ENCODE measurements around the gene ILKAP.
"Not testable (repeated sequence)": the region's sequence is repeated elsewhere in the genome, so short reads cannot be mapped to it uniquely, and the experiment has no call there.

Gene ILKAP

DNA sequence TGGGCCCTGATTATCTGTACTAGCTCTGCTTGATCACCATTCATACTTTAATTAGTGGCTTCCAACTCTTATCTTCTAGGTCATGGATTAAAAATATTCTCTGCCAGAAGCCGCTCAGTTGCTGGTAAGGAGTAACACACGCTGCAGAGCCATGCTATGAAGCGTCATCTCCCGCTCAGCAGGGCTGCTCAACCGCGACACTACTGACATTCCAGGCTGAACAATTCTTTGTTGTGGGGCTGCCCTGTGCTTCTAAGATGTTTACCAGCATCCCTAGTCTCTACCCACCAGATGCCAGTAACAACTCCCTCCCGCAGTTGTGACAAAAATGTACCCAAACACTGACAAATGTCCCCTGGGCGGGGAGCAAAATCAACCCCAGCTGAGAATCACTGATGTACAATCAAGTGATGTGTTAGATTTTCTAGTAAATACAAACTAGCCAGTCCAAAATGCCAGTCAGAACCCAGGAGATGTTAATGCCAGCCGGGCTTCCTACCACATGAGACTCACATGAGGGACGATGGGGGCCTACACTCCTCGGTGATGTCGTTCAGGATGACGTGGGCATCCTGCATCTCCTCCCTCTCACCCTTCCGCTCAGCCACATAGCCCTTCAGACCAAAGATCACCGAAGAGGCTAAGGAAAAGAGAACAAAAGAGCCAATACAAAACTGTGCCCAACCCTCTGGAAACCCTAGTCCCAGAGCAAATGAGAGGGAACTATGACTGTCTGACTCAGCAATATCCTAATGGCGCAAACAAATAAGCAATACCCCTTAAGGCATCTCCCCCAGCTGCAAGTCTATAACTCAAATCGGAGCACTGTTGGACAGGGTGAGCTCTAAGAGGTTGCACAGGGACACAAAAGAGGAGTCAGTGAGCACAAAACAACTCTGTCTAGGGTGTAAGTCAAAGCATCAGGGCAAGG lies 15.6 kb downstream of the ILKAP start:
- DNase-seq, result no peak

DNA sequence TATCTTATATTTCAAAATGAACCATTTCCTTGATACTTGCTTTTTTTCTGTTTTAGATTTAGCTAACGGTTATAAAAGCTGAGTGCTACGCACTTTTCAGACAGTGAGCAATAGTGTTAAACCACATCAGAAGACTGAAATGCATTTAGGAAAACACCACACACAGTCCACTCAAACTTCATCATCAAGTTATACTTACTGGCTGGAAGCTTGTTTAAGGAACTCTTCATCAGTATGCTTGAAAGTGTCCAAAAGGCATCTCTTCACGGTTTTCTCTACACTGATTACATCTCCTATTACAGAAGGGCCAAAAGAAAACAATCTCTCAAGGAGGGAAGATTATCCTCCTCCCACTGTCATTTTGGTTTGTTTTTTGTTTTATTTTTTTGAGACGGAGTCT lies 19.7 kb downstream of the ILKAP start:
- DNase-seq, result no peak

DNA sequence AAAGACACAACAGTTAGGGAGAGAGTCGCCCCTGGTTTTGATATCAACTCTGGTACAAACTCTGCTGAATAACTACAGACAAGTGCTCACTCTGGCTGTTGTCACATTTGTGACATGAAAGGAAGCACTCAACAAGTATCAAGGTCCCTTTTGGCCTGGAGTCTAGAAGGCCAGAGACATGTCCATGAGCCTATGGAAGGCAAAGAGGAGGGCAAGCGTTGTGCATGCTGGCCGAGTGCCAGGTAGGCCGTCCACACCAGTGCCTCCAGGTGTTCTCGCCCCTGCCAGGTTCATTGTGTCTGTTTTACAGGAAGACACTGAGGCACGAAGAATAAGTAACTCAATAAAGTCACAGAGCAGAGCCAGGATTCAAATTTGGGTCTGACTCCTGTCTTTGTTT lies 21.1 kb downstream of the ILKAP start:
- DNase-seq, result no peak

DNA sequence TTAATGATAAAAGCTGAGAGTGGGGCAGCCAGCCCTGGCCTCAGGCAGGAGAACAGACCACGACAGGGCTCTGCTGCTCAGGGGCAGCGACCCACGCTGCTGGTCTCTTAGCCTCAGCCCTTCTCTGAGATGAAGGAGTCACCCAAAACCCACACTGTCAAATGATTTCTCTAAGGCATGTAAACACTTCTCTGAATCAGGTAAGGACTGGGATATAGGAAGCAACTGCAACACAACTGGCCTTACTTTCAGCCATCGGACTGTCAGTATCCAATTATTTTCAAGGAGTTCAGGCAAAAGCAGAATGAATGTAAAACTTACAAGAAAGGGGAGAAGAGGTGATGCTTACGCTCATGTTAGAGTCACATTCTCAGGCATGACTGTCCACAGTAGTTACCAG lies 22.9 kb downstream of the ILKAP start:
- no peak for DNase-seq

DNA sequence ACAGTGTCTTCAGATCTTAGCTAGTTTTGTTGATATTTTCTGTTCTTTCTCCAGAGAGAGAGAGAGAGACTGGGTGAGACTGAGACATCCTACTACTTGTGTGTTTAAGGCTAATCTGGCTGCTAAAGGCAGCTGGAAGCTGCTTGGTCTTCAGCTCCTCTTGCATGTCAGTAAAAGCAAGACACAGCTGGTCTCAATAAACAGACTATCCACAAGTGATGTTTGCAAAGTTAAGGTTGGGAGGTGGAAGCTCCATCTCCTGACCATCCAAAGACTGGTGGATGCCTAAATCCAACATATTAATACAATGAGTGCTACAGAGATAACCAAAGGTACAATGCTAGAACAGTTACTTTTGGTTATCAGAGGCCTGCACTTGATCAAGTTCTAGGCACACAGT lies 26.9 kb downstream of the ILKAP start:
- no peak for DNase-seq

DNA sequence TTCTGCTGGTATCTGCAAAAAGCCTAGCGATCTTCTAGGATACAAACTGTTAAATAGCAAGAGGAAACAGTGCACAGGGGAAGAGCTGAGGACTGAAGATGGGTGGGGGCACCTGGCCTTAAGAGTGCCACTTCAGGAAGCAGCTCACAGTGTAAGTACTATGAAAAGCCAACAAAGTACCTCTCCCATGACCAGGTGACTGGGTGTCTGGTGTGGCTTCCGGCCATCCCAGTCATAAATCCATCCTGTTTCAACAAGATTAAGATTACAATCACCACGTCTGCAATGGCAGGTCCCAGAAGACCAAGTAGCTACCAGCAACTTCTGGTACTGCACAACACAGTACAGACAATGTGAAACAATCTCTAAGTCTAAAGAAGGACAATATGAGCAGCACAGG lies 28.8 kb downstream of the ILKAP start:
- no peak for DNase-seq

DNA sequence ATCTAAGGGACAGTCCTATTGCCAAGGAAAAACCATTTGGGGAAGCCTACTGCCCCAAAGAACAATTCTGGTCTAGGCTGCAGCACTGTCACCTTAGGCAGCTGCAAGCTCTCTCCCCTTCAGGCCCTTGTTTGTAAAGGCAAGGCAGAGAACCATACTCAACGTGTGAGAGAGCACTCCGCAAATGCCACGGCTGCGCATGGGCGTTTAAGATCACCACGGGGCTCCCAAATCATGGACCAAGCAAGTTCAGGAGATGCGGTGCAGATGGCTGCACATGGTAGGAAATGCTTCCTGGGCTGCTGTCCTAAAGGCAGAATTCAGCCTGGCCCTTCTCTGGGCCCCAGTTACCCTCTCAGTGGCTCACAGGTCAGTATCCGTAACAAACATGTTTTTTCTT lies 29.2 kb downstream of the ILKAP start:
- no peak for DNase-seq

DNA sequence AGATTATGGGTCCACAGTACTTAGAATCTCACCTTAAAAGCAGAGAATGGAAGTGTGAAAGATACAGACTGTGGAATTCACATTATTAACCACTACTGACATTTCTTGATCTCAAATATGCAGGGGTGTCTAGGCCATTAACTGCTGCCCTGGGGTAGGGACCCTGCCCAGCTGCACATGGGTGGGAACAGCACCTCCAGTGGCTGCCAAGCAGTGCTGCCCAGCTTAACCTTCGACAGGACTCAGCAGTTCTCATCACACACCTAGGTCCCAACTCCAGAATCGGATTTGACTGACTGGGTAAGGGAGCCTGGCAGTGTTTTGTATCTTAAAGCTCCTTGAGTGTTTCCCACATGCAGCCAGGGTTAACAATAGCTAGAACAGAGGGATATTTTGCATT lies 29.8 kb downstream of the ILKAP start:
- no peak for DNase-seq

DNA sequence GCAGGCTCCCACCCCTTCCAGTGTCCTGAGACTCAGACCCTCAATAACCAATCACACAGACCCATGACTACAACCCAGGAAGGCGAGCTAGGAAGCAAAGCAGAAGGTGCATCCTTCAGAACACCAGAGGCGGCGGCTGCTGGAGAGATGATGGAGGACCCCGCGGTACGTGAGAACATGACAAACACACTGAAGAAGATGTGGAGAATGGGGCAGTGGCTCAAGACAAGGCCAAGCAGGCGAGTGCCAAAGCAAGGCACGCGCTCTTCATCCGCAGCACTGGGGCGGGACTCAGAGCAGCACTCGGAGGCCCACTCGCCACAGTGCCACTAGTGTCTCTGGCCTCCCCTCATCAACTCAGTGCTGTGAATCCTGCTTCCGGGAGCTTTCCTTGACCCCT lies 31.1 kb downstream of the ILKAP start:
- no peak for DNase-seq

DNA sequence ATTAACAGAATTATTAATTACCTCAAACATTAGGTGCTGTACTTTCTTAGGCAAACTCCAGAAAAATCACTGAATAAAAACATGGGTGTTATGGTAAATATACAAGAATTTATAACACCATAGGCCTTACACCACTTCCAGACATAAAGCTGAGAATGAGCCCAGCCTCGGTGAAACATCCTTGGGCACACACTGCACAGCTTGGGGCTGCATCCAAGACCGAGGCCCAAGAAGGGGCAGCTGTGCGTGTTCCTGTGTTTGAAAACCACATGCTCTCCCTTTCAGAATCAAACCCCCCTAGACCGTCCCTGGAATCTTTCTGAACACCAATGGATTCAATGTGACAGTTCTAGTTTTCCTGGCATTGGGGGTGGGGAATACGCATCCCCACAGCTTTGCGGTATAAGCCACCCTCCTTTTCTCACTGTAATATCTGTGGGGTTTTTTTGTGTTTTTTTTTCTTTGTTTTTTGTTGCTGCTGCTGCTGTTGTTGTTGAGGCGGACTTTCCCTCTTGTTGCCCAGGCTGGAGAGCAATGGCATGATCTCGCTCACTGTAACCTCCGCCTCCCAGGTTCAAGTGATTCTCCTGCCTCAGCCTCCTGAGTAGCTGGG lies 31.8 kb downstream of the ILKAP start:
- no peak for DNase-seq

DNA sequence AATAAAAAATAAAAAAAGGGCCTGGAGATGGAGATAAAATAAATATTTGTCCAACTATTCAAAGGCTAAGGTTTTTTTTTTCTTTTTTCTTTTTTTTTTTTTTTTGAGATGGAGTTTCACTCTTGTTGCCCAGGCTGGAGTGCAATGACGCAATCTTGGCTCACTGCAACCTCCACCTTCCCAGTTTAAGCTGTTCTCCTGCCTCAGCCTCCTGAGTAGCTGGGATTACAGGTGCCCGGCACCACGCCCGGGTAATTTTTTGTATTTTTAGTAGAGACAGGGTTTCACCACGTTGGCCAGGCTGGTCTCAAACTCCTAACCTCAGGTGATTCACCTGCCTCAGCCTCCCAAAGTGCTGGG lies 32.4 kb downstream of the ILKAP start:
- not testable (repeated sequence) for DNase-seq

DNA sequence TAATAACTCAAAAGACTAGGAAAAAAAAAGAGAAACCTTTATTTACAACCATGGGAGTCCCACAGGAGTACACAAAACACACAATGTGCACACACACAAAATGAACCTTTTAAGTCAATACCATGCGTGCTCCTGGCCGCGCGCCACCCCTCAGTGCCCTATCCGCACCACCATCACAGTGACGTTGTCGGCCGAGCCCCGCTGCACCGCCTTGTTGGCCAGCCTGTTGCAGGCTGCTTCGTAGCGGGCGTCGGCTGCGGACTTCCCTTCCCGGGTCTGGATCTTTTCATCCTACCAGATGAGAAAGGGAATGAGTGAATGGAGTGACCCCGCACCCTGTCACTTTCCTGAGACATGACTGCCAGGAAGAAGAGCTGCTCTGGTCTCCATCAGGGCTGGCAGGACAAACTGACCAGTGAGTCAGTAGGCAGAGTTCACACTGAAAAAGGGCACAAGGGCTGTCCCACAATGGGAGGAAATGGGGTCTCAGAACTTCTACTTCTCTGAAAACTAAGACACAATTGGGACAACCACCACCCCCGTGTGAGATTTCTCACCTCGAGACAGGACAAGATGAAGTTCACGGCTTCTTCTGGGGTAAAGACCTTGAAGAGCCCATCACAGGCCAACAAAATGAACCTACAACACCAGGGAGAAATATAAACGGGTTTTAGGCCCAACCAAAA lies 33.0 kb downstream of the ILKAP start:
- no peak for DNase-seq

DNA sequence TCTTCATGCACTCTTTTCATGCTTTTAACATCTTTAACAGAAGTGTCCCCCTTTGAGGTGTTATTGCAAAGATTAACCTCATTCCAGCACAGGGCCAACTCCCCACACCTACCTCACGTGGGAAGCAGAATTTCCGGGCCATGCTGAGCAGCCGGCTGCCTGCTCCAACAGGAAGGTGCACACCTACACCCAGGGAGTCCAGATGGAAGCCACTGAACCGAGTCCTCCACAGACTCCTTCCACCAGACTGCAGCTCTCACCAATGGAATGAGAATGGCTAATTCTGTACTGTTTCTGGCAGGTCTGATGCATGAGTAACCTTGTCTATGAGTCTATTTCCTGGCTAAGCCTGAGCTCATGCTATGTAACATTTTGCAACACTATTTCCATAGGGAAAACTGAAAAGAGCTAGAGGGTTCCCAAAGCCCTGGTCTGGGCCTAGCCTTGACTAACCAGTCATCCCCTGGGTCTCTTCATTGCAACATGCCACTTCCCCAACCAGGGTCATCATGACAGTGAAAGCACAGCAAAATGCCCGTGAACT lies 33.7 kb downstream of the ILKAP start:
- DNase-seq, result no peak

DNA sequence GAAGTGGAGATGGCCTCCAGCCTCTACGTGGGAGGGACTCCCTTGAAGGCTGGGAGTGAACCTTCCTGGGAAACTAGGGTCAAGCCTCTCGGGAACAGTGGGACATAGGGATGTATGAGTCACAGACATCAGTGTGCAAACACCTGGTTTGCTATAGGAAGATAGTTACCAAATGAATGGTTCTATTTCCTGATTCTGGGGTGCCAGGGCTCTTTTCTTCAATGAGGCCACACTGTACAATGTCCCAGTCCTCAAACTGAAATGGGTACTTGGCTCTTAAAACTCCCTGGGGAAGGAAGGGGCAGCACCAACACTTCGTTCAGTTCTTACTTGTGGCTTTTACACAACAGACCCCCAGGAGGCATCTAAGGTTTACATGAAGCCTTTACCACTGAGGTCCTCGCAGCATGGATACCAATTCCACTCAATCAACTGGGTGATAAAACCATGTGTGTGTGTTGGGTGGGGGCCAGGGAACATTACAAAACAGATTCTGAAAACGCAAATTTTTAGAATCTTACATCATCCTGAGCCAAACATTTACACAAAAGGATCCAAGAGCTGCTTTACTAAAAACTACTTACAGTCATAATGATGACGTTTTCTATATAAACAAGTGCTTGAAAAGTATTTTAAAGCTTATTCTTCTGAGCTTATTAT lies 34.3 kb downstream of the ILKAP start:
- no peak for DNase-seq

DNA sequence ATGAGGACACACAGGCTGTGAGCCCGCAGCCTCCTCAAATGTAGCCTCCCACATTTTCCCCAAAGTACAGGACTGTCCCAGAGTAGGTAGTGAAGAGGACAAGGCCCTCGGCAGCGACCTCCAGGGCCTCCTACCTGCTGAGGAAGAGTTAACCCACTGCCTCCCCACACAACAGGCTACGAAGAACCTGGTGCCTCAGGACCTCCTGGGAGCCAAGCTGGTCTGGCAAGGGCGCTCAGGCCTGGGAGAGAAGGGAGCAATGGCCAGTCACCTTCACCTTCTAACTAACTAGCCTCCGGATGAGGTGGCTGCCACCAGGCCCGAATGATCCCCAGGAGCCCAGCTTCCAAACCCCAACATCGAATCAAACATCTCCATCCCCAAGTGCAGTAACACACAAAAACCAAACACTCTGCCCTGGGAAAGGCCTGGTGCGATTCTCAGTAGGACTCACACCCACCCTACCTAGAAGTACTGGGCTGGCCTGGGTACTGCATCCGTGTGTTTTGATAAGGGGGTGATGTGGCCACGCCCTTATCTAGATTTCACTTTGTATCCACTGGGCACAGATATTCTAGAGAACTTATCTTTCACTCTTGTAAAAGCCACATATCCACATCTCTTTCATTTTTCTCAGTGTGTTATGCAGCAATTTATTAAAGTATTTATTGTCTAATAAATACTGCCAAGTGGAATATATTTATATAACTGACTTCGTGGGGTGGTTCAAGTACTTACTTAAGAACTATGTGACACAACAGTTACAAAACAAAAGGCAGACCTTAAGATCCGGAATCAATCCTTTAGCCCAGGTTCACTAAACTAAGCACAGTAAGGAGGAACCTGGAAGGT lies 35.1 kb downstream of the ILKAP start:
- no peak for DNase-seq

DNA sequence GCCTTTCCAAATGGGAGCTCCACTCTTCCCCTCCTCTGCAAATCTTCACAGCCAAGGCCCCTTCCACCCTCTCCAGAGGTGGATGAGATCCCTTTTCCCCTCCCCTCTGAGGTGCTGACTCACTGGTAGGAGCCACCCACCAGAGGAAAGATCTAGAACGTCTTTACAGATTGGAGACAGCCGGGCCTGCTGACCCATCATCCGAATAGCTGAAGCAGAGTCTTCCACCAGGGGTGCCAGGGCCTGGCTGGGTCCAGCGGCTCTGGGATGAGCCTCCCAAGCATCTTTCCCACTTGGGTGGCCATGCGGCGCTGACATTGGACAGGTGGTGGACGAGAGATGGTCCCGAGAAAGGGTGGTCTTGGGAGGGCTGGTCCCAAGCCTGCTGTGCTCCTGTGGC lies 35.7 kb downstream of the ILKAP start:
- DNase-seq, result no peak

DNA sequence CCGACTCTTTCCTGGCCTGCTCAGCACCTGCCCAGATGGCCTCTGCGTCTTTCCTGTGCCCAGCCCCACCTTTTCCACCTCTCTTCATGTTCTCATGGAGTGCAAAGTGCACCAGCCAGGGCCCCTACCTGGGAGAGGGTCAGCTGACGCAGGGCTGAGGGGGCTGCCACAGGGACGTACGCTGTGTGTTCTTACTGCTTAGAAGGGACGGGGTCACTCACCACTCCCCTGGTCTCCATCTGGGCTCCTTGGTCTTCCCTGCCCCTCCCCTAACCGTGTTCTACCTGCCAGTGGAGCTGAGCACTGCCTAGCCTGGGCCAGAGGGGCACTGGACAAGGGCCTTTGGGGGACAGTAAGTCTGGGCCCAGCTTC lies 36.2 kb downstream of the ILKAP start:
- no peak for DNase-seq

DNA sequence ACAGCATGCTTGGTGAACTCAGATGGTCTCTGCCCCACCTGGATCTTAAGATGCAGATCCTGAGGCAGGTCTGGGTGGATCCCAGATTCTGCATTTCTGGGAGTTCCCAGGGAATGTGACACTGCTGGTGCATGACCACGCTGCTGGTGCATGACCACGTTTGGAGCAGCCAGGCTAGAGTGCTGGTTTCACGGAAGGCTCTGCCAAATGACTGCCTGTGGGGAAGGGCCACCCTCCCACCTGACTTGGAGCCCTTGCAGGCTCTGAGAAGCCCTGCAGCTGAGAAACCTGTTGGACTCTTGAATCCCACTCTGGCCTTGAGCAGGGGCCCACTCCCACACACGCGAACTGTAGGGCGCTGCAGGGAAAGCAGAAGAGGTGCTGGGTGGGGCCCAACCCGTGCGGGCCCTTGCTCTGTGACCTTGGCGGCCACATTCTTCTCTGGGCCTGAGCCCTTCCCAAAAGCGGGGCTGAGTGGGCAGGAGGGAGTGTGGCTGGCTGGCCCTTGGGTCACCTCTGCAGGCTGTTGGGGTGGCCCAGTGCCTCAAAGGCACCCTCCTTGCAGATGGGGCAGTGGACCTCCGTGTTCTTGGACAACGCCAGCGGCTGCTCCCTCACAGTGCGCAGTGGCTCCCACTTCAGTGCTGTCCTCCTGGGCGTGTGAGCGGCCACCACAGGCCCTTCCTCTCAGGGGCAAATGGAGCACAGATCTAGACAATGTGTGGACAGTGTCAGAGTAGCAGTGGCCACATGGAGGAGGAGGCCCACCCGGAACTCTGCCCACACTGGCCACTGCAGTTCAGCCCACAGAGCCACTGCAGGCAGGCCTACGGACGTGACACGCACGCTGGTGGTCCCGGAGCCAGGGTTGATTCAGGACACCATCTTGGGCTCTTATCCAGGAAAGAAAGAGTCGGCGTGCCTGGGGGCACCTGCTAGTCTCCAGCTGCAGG lies 36.8 kb downstream of the ILKAP start:
- no peak for DNase-seq

DNA sequence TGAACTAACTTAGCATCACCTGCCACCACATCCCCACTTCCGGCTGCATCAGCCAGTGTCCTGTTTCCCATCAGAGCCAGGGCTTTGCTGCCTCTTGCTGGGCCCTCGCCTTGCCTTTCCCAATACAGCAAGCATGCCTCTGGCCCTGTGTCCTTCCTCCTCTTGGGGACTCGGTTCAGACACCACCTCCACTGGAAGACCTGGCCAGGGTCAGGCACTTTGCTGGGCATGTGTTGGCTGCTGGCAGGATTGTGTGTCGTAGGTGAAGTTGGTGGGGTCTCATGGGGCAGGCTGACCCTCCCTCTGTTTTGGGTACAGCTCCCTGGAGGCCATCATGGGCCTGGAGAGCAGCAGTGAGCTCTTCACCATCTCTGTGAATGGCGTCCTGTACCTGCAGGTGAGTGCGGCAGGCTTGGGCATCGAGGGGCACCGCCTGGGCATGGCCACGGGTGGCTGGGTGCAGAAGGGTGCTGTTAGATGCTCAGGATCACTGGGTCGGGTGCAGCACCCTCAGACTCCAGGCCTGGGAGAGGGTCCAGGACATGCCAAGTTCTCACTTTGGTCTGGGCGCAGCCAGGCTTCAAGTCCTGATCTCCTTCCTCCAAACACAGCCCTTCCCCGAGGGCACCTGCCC lies 38.1 kb downstream of the ILKAP start:
- DNase-seq, result no peak

DNA sequence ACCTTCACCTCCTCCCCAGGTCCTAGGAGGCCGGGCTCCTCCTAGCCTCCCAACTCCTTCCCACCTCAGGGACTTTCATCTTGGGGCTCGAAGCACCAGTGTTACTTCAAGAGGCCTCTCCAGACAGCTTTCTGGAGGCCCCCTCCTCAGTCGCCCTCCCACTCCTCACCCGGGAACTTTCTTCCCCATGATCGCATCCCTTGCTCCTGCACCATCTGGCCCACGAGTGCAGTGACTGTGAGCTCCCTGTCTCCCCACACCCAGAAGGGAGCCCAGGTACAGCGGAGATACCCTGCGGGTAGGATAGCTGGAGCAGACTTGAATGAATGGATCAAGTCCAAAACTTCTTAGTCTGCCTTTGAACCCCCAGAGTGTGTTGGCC lies 38.6 kb downstream of the ILKAP start:
- no peak for DNase-seq

Data from activated naive CD4-positive, alpha-beta T cell treated with anti-CD3 and anti-CD28 coated beads, Interleukin-2, amount 50 U/mL, for 16 hours (primary cell).